HEK293 (cell line): Measurements from ENCODE around the gene SRSF1.
A peak's percentile ranks its signal among the peaks of the same experiment; 100 is the strongest.

Experiments
- CTCF ChIA-PET: fragments of 350-600 bp; formaldehyde crosslinking; extraction: SDS; loops from one replicate; lab custom pipeline; 2021; ENCODE audit warnings: antibody characterized with exemption; lab: Yijun Ruan, JAX
- POLR2A ChIA-PET: fragments of 300-600 bp; formaldehyde crosslinking; extraction: SDS; loops from one replicate; lab custom pipeline; 2020; ENCODE audit warnings: antibody characterized with exemption, inconsistent platforms; lab: Yijun Ruan, JAX
- H3K27ac ChIP-seq: fragments of 200-500 bp; sonication (Bioruptor generic); 2 replicates; pipeline ENCODE4 v1.5.1; 2014; ENCODE audit warnings: low read depth, low read length, control low read depth, inconsistent platforms; ENCODE audit errors: extremely low read depth
- H3K36me3 ChIP-seq, 2 experiments: fragments of 200-500 bp in 1 of 2; sonication (Bioruptor generic) in 1 of 2; 1 replicate in 1 of 2; 2 replicates in 1 of 2; pipeline ENCODE4 v1.5.1; 2014 to 2017; ENCODE audit warnings: inconsistent platforms in 2 of 2, low read length in 2 of 2; ENCODE audit not compliant: control insufficient read depth in 2 of 2, insufficient read depth in 1 of 2
- H3K4me1 ChIP-seq: fragments of 200-500 bp; sonication (Bioruptor generic); 2 replicates; pipeline ENCODE4 v1.5.1; 2014; ENCODE audit warnings: mild to moderate bottlenecking, low read length, inconsistent platforms; ENCODE audit not compliant: control insufficient read depth, insufficient read depth
- H3K4me3 ChIP-seq: 2 replicates; pipeline ENCODE4 v1.5.1; 2011; ENCODE audit warnings: low read depth, mild to moderate bottlenecking, control low read depth, low read length, moderate library complexity
- H3K9me3 ChIP-seq: fragments of 200-500 bp; sonication (Bioruptor generic); 2 replicates; pipeline ENCODE4 v1.5.1; 2014; ENCODE audit warnings: low read depth, low read length, inconsistent platforms; ENCODE audit not compliant: control insufficient read depth, insufficient read depth
- CTCF ChIP-seq: fragments of 450-650 bp; formaldehyde crosslinking; IDR thresholded peaks from 2 replicates; pipeline ENCODE4 v1.5.1; 2016; ENCODE audit warnings: missing biosample characterization, missing genetic modification characterization
- GFI1B ChIP-seq: fragments of 450-650 bp; formaldehyde crosslinking; IDR thresholded peaks from 2 replicates; pipeline ENCODE4 v1.5.1; 2016; ENCODE audit warnings: missing biosample characterization, missing genetic modification characterization
- IKZF3 ChIP-seq: fragments of 450-650 bp; IDR thresholded peaks from 2 replicates; pipeline ENCODE4 v1.5.0; 2018; ENCODE audit warnings: missing biosample characterization, mild to moderate bottlenecking, missing genetic modification characterization, moderate library complexity
- PBX3 ChIP-seq: sonication (generic); formaldehyde crosslinking; IDR thresholded peaks from 2 replicates; pipeline ENCODE4 v1.8.1; 2022; ENCODE audit warnings: mild to moderate bottlenecking, moderate library complexity, missing genetic modification reagents
- PRDM6 ChIP-seq: fragments of 450-650 bp; formaldehyde crosslinking; IDR thresholded peaks from 2 replicates; pipeline ENCODE4 v1.5.1; 2017; ENCODE audit warnings: missing biosample characterization, missing genetic modification characterization
- ZNF112 ChIP-seq: fragments of 450-650 bp; formaldehyde crosslinking; IDR thresholded peaks from 2 replicates; pipeline ENCODE4 v1.5.0; 2017; ENCODE audit warnings: missing biosample characterization, missing genetic modification characterization
- ZNF138 ChIP-seq: fragments of 450-650 bp; formaldehyde crosslinking; IDR thresholded peaks from 2 replicates; pipeline ENCODE4 v1.5.1; 2016; ENCODE audit warnings: missing biosample characterization, missing genetic modification characterization, borderline replicate concordance
- ZNF16 ChIP-seq: fragments of 450-650 bp; formaldehyde crosslinking; IDR thresholded peaks from 2 replicates; pipeline ENCODE4 v1.5.1; 2016; ENCODE audit warnings: low read depth, missing biosample characterization, missing genetic modification characterization
- ZNF211 ChIP-seq: fragments of 450-650 bp; formaldehyde crosslinking; IDR thresholded peaks from 2 replicates; pipeline ENCODE4 v1.5.1; 2016; ENCODE audit warnings: low read depth, missing biosample characterization, missing genetic modification characterization
- ZNF280D ChIP-seq: fragments of 450-650 bp; formaldehyde crosslinking; IDR thresholded peaks from 2 replicates; pipeline ENCODE4 v1.5.1; 2016; ENCODE audit warnings: missing biosample characterization, missing genetic modification characterization
- ZNF292 ChIP-seq: fragments of 450-650 bp; formaldehyde crosslinking; IDR thresholded peaks from 2 replicates; pipeline ENCODE4 v1.5.1; 2016; ENCODE audit warnings: low read depth, missing biosample characterization, missing genetic modification characterization, borderline replicate concordance
- ZNF529 ChIP-seq: fragments of 450-650 bp; formaldehyde crosslinking; IDR thresholded peaks from 2 replicates; pipeline ENCODE4 v1.5.1; 2017; ENCODE audit warnings: missing genetic modification characterization, missing biosample characterization; ENCODE audit not compliant: insufficient replicate concordance
- ZNF580 ChIP-seq: fragments of 450-650 bp; formaldehyde crosslinking; IDR thresholded peaks from 2 replicates; pipeline ENCODE4 v1.5.1; 2016; ENCODE audit warnings: missing biosample characterization, missing genetic modification characterization
- ZNF600 ChIP-seq: fragments of 450-650 bp; formaldehyde crosslinking; IDR thresholded peaks from 2 replicates; pipeline ENCODE4 v1.5.1; 2016; ENCODE audit warnings: missing biosample characterization, missing genetic modification characterization
- ZNF626 ChIP-seq: fragments of 450-650 bp; sonication (Bioruptor Pico); formaldehyde crosslinking; IDR thresholded peaks from 2 replicates; pipeline ENCODE4 v1.5.1; 2018; ENCODE audit warnings: missing biosample characterization, missing genetic modification characterization, inconsistent platforms
- ZNF654 ChIP-seq: fragments of 450-650 bp; formaldehyde crosslinking; IDR thresholded peaks from 2 replicates; pipeline ENCODE4 v1.5.1; 2016; ENCODE audit warnings: low read depth, missing biosample characterization, missing genetic modification characterization
- ZNF692 ChIP-seq: fragments of 450-650 bp; formaldehyde crosslinking; IDR thresholded peaks from 2 replicates; pipeline ENCODE4 v1.5.1; 2016; ENCODE audit warnings: missing biosample characterization, missing genetic modification characterization
- ZSCAN30 ChIP-seq: fragments of 450-650 bp; IDR thresholded peaks from 2 replicates; pipeline ENCODE4 v1.5.1; 2018; ENCODE audit warnings: missing biosample characterization, mild to moderate bottlenecking, missing genetic modification characterization, moderate library complexity

Gene SRSF1

GRCh38 chr17:57995076-57995956 lies 11.7 kb downstream of the SRSF1 start:
- Histone ChIP-seq H3K4me3 (no peak overlapping the region), H3K4me1 (peaks cover 3% of the 10 kb centered on the region; the same call in 1 of the 2 replicates), H3K36me3 (peaks cover 14 to 55% of the 10 kb centered on the region in 2 experiments), H3K27ac (no peak overlapping the region), H3K9me3 (no peaks in the 10 kb centered on the region)
- TF ChIP-seq PRDM6 (tag by site-specific recombination), result peak; percentile 63
- no peak for TF ChIP-seq ZNF211
- TF ChIP-seq CTCF (tag by site-specific recombination), result peak; percentile 55
- TF ChIP-seq ZNF529, result no peak
- TF ChIP-seq GFI1B (tag by site-specific recombination), result no peak
- TF ChIP-seq ZNF600 (tag by site-specific recombination), result 0 out of 2 replicates have a peak, but pooled peaks have one; percentile 20
- no peak for TF ChIP-seq ZNF280D (tag by site-specific recombination)
- TF ChIP-seq ZNF16 (tag by site-specific recombination), result no peak
- TF ChIP-seq PBX3, result no peak
- TF ChIP-seq ZNF112 (tag by site-specific recombination), result no peak
- peak; percentile 32; the same call in 1 of the 2 replicates for TF ChIP-seq IKZF3
- no peak for TF ChIP-seq ZNF692 (tag by site-specific recombination)
- TF ChIP-seq ZNF292, result no peak
- no peak for TF ChIP-seq ZNF138 (tag by site-specific recombination)
- TF ChIP-seq ZSCAN30 (tag by site-specific recombination), result peak; percentile 38; the same call in 1 of the 2 replicates
- no peak for TF ChIP-seq ZNF626
- TF ChIP-seq ZNF654, result peak; percentile 76
- 0 out of 2 replicates have a peak, but pooled peaks have one; percentile 56 for TF ChIP-seq ZNF580
- ChIA-PET CTCF (interaction anchor here (0.6 to 15.7 kb wide), 20 partner anchors 9 to 870 kb away, joined by 3 to 434 read pairs (median 4); partner anchors contain the start of gene MRPS23), POLR2A (interaction anchor here (0.5 to 7.1 kb wide), 12 partner anchors 9 to 159 kb away, joined by 3 to 60 read pairs (median 4); partner anchors contain the start of genes MRPS23 and SRSF1)
